A549 treated with AZD9567 at 1 μM for 4 hours (cell line): ENCODE results near the gene OBP2B. TPM values are rescaled to one million over a fixed set of nuclear protein-coding genes. Genes with fewer than 3 reads are reported as not detected.

Experiments used
- total RNA-seq: library from RNA; stranded (reverse); fragments of 200-300 nt; extraction: Qiagen RNA extraction; gene quantifications from 5 replicates; pipeline ENCODE4 v1.2.3, GENCODE V29; 2022; ENCODE audit not compliant: insufficient read depth

The OBP2B gene, protein sequence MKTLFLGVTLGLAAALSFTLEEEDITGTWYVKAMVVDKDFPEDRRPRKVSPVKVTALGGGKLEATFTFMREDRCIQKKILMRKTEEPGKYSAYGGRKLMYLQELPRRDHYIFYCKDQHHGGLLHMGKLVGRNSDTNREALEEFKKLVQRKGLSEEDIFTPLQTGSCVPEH
- not detected in 5 replicates for total RNA-seq

DNA sequence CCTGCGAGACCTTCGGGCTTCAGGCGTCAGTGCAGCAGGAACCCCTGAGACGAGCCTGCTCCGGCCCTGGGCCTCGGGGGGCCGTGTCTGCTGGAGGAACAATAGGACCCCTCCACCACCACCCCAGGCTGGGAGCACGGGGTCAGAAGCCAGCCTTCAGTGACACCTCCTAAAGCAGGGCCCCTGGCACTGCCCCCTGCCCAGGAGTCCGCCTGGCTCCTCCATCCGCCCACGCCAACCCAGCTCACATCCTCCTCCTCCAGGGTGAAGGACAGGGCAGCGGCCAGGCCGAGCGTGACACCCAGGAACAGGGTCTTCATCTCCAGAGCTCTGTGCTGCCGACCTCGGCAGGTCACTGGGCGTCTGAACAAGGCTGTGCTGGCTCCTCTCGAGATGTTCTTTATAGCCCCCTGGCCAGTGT is at the start of gene OBP2B:
Gene OBP2B (minus strand): TSS at position 371 of the 421 bp plus-strand sequence. CDS start 51 bp downstream, at position 320.

DNA sequence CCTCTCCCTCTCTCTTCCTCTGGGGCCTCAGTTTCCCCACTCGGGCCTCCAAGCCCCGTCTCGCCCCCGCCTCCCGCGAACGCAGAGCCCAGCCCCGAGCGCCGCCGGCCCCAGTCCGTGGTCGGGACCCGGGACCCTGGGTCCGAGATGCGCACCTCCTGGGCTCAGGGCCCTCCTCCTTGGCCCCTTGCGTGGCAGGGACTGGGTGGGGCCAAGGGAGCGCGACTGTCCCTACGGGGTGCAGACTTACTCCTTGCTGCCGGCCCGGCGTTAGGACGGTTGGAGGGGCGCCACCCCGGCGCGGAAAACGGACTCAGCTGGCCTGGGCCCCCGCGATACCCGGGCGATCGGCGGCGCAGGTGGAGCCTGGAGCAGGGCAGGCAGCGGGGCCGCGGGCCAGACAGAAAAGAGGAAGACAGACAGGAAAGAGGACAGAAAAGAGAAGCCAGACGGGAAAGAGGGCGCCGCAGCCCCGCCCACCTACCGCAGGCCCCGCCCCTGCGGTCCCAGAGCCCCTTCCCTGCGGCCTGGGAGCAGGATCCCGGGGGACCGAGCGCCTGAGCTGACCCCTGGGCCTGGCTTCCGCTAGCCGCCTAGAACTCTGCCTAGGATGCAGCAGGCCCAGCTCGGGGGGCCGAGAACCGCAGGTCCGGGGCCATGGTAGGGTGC is 45.4 kb downstream of the OBP2B start, which contains the start of gene GBGT1:
Gene GBGT1 (minus strand): TSS at position 411 of the 669 bp plus-strand sequence. CDS start 1,502 bp downstream, outside the sequence.

Other genes starting within 250 kb of the OBP2B start
- gene GFI1B, start 230.6 kb downstream of the OBP2B start, total RNA-seq = 0.03 to 0.08 TPM (median 0.07 TPM) in 4 of 5 replicates, not detected in the other
- 53.6 to 69.9 TPM (median 69.3 TPM) in 5 replicates for gene GTF3C5, start 178.3 kb downstream of the OBP2B start, total RNA-seq
- gene CEL, start 147.3 kb downstream of the OBP2B start, total RNA-seq = 0.70 to 0.89 TPM (median 0.72 TPM) in 4 of 5 replicates, not detected in the other
- gene RALGDS, start 88.0 kb downstream of the OBP2B start, total RNA-seq = 20.4 to 30.5 TPM (median 27.1 TPM) in 5 replicates
- 1.7 to 2.0 TPM (median 1.7 TPM) in 4 of 5 replicates, not detected in the other for gene GBGT1, start 45.3 kb downstream of the OBP2B start, total RNA-seq
- not detected in 5 replicates for gene ABO, start 66.0 kb upstream of the OBP2B start, total RNA-seq
- 18.0 to 32.3 TPM (median 26.1 TPM) in 5 replicates for gene SURF6, start 126.9 kb upstream of the OBP2B start, total RNA-seq
- 22.0 to 29.7 TPM (median 28.3 TPM) in 5 replicates for gene MED22, start 138.9 kb upstream of the OBP2B start, total RNA-seq
- 3,359 to 3,571 TPM (median 3,504 TPM) in 5 replicates for gene RPL7A, start 139.0 kb upstream of the OBP2B start, total RNA-seq
- 43.9 to 54.8 TPM (median 47.5 TPM) in 5 replicates for gene SURF1, start 147.2 kb upstream of the OBP2B start, total RNA-seq
- gene SURF2, start 147.3 kb upstream of the OBP2B start, total RNA-seq = 38.4 to 57.3 TPM (median 52.3 TPM) in 5 replicates
- 191 to 201 TPM (median 199 TPM) in 5 replicates for gene SURF4, start 166.8 kb upstream of the OBP2B start, total RNA-seq
- 0.54 to 1.1 TPM (median 0.81 TPM) in 4 of 5 replicates, not detected in the other for gene STKLD1, start 167.1 kb upstream of the OBP2B start, total RNA-seq
- 32.2 to 36.8 TPM (median 33.9 TPM) in 5 replicates for gene REXO4, start 208.8 kb upstream of the OBP2B start, total RNA-seq
- 0.46 to 3.2 TPM (median 0.55 TPM) in 5 replicates for gene ADAMTS13, start 213.1 kb upstream of the OBP2B start, total RNA-seq